Right lobe of liver (tissue), 6 donors: ENCODE measurements around the gene ADAMTS7. TPM values are rescaled to one million over a fixed set of nuclear protein-coding genes. Genes with fewer than 3 reads are reported as not detected.

Experiments
- ATAC-seq, 4 donors: fragments of 200-7000 bp; cut with Tn5 transposase; one replicate each; pipeline ENCODE4 v1.9.1; 2020; ENCODE audit warnings: mild to moderate bottlenecking in 4 of 4, moderate library complexity in 4 of 4
- DNase-seq, 3 donors: peaks; one replicate each; pipeline ENCODE4 v3.0.0-alpha.2; 2020
- H3K27ac ChIP-seq, 3 donors: fragments of 200-600 bp; one replicate each; pipeline ENCODE4 v1.8.0; 2022
- H3K27me3 ChIP-seq, 2 donors: fragments of 200-600 bp; one replicate each; pipeline ENCODE4 v1.8.0; 2022
- H3K36me3 ChIP-seq, 4 donors: fragments of 200-600 bp; sonication (generic) in 1 of 4; one replicate each; pipeline versions ENCODE4 v1.5.1 to v1.8.0; 2017 to 2022; ENCODE audit warnings: control low read depth in 1 of 4
- H3K4me1 ChIP-seq, 4 donors: fragments of 200-600 bp; sonication (generic) in 1 of 4; one replicate each; pipeline versions ENCODE4 v1.5.1 to v1.8.0; 2017 to 2022; ENCODE audit warnings: control low read depth in 1 of 4
- H3K4me3 ChIP-seq, 3 donors: fragments of 200-600 bp; one replicate each; pipeline ENCODE4 v1.8.0; 2022
- H3K9me3 ChIP-seq, 4 donors: fragments of 200-600 bp; sonication (generic) in 1 of 4; one replicate each; pipeline versions ENCODE4 v1.5.1 to v1.8.0; 2017 to 2022; ENCODE audit warnings: control low read depth in 1 of 4
- POLR2A ChIP-seq: fragments of 450-650 bp; IDR thresholded peaks from one replicate; pipeline ENCODE4 v1.6.1; 2017; ENCODE audit warnings: antibody characterized with exemption, mild to moderate bottlenecking
- WGBS: methylation state at CpG from one replicate; pipeline ENCODE4 v1.1.6; 2018; ENCODE audit warnings: low coverage, low lambda C conversion rate; ENCODE audit not compliant: insufficient coverage; ENCODE audit errors: missing lambda C conversion rate; 5-methylcytosine and 5-hydroxymethylcytosine counted together
- intact Hi-C, 2 donors: fragments of 100-400 bp; cut with DNase I; formaldehyde crosslinking; loops; one replicate each; pipeline versions ENCODE4 v1.11.2 to v1.14.1; 2022
- total RNA-seq, 6 experiments: library from RNA; depleted of rRNA in 2 of 6; stranded (reverse); fragments of >200 nt in 2 of 6; fragmentation: NEBNext Ultra II Directional in 3 of 6; extraction: Animal tissue kit (Norgen Biotek cat#: 25700) in 3 of 6; gene quantifications; one replicate each; pipeline versions ENCODE4 v1.1.0 to v1.2.4, GENCODE V29; 2016 to 2023
- TF ChIP-seq, protein P1 (sequence below), 4 donors: fragments of 200-600 bp in 3 of 4; fragments of 450-650 bp in 1 of 4; IDR thresholded peaks; one replicate each; pipeline versions ENCODE4 v1.5.1 to v1.8.0; 2016 to 2022; ENCODE audit warnings: antibody characterized with exemption in 4 of 4, mild to moderate bottlenecking in 2 of 4
- donor health status: DM: no; HTN: yes; CAD: no.
- donor health status: DM: no; HTN: no; CAD: no.
- donor health status: DM: no; HTN: no; CAD: no.
- donor health status: DM: no; HTN: yes; CAD: no.
- donor health status: DM: no; HTN: yes; CAD: no.

The ADAMTS7 gene
- total RNA-seq, 6 experiments from 2014 or later, result 0.49 to 1.4 (median 1.1) TPM

DNA sequence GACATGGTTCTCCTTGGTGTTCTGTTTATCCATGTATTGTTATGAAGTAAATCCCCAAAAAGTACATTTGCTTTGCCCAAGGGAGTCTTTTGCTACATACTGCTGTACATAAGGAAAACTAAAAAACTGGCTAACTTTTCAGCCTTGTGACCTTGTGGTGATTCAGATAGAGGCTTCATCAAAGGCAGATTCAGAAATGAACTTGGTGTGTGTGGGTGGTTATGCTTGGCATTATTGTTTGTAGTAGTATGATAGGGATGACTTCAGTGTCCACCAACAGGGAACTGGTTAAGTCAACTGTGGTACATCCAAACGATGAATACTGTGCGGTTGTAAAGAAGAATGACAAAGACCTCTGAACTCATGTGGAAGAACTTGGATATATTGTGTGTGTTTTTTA is 94.6 kb downstream of the ADAMTS7 start:
- H3K36me3 ChIP-seq, result no peaks in the 10 kb centered on the region
- H3K27ac ChIP-seq, result no peak overlapping the region
- H3K27me3 ChIP-seq, result no peaks in the 10 kb centered on the region
- no peaks in the 10 kb centered on the region for H3K9me3 ChIP-seq
- TF ChIP-seq POLR2A, result no peak
- TF ChIP-seq, protein P1, sequence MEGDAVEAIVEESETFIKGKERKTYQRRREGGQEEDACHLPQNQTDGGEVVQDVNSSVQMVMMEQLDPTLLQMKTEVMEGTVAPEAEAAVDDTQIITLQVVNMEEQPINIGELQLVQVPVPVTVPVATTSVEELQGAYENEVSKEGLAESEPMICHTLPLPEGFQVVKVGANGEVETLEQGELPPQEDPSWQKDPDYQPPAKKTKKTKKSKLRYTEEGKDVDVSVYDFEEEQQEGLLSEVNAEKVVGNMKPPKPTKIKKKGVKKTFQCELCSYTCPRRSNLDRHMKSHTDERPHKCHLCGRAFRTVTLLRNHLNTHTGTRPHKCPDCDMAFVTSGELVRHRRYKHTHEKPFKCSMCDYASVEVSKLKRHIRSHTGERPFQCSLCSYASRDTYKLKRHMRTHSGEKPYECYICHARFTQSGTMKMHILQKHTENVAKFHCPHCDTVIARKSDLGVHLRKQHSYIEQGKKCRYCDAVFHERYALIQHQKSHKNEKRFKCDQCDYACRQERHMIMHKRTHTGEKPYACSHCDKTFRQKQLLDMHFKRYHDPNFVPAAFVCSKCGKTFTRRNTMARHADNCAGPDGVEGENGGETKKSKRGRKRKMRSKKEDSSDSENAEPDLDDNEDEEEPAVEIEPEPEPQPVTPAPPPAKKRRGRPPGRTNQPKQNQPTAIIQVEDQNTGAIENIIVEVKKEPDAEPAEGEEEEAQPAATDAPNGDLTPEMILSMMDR (IDR thresholded peaks at IDR 0.05), result no peak
- WGBS, result 64% methylated on average over 2 of the region's 2 CpGs
- intact Hi-C loops, result no loop called here
- ATAC-seq (no peak), DNase-seq (no peak)
- no peak overlapping the region for H3K4me3 ChIP-seq
- no peaks in the 10 kb centered on the region for H3K4me1 ChIP-seq

DNA sequence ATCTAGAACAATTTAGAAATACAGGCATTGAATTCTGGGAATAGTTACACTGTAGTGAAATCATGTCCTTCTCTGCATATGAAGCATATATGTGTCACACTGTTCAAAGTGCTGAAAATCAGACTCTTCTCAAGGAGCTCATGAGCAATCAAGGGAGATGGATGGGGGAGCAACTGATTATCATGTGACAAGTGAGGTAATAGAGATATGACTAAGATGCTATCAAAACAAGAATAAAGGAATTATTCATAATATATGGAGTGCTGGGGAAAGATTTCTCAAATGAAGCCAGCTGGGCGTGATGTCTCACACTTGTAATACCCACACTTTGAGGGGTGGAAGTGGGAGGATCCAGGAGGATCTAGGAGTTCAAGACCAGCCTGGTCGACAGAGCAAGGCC is 95.3 kb downstream of the ADAMTS7 start:
- no peaks in the 10 kb centered on the region for H3K9me3 ChIP-seq
- H3K36me3 ChIP-seq, result no peaks in the 10 kb centered on the region
- H3K4me3 ChIP-seq, result no peak overlapping the region
- TF ChIP-seq, protein P1 (IDR thresholded peaks at IDR 0.05), result no peak
- TF ChIP-seq POLR2A, result no peak
- no peak overlapping the region for H3K27ac ChIP-seq
- intact Hi-C loops, result no loop called here
- no peaks in the 10 kb centered on the region for H3K4me1 ChIP-seq
- no peak for ATAC-seq
- no peak for DNase-seq
- 53% methylated on average over 2 of the region's 2 CpGs for WGBS
- no peaks in the 10 kb centered on the region for H3K27me3 ChIP-seq

DNA sequence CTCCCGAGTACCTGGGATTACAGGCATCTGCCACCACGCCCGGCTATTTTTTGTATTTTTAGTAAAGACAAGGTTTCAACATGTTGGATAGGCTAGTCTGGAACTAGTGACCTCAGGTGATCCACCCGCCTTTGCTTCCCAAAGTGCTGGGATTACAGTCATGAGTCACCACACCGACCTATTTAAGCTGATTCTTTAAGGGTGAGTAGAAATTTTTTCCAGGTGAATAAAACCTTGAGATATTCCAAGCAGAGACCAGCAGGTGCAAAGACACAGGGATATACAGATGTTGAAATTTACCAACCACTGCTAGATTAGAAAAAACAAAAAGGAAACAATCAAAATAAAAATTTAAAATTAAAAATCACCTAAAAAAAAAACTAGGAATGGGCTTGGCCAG is 95.8 kb downstream of the ADAMTS7 start:
- intact Hi-C loops, result no loop called here
- H3K9me3 ChIP-seq, result no peaks in the 10 kb centered on the region
- no peaks in the 10 kb centered on the region for H3K4me1 ChIP-seq
- no peaks in the 10 kb centered on the region for H3K36me3 ChIP-seq
- no peaks in the 10 kb centered on the region for H3K27me3 ChIP-seq
- 80% methylated on average over 5 of the region's 5 CpGs for WGBS
- no peak for ATAC-seq
- H3K4me3 ChIP-seq, result no peak overlapping the region
- DNase-seq, result no peak
- TF ChIP-seq, protein P1 (IDR thresholded peaks at IDR 0.05), result no peak
- no peak for TF ChIP-seq POLR2A
- no peak overlapping the region for H3K27ac ChIP-seq

DNA sequence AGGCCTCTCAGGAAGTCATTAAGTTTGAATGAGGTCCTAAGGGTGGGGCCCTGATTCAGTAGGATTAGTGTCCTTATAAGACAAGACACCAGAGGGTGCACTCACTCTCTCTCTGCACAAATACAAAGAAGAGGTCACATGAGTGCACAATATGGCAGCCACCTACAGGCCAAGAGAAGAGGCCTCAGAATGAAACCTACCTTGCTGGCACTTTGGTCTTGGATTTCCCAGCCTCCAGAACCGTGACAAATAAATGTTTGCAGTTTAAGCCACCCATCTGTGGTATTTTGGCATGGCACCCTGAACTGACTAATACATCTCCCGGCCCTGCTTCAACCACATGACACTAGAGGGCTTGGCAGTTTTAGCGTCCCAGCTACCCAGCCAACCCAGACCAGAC is 96.4 kb downstream of the ADAMTS7 start:
- DNase-seq, result no peak
- no peak for ATAC-seq
- H3K27me3 ChIP-seq, result no peaks in the 10 kb centered on the region

More for the DNA sequence above, 96.4 kb downstream of the ADAMTS7 start:
- Histone ChIP-seq H3K27ac (no peak overlapping the region), H3K36me3 (no peaks in the 10 kb centered on the region), H3K9me3 (no peaks in the 10 kb centered on the region), H3K4me3 (no peak overlapping the region), H3K4me1 (no peaks in the 10 kb centered on the region)
- intact Hi-C loops, result loop anchor here in 1 of 2 donors (5.0 kb wide), 1 partner anchor 78 kb away; no protein-coding TSS in a partner anchor
- WGBS, result no CpG with 5 or more reads among the region's 3 CpGs
- TF ChIP-seq, protein P1 (IDR thresholded peaks at IDR 0.05), result peak in 1 of 4 donors; percentile 13
- TF ChIP-seq POLR2A, result no peak
